ENCODE results near the gene LRP10. TPM values are rescaled to one million over a fixed set of nuclear protein-coding genes. Genes with fewer than 3 reads are reported as not detected.

The LRP10 gene
- total RNA-seq, 1 donor from 2014 or later = 137 TPM

GRCh38 chr14:22844221-22845102 is 27.1 kb upstream of the LRP10 start:
- Histone ChIP-seq H3K4me1 (peaks cover 99% of the 10 kb centered on the region), H3K9me3 (no peaks in the 10 kb centered on the region), H3K36me3 (peaks cover 6 to 64% of the 10 kb centered on the region in 2 donors), H3K27me3 (no peaks in the 10 kb centered on the region), H3K4me3 (no peak overlapping the region), H3K27ac (peak overlapping the region; percentile 96)
- no peak for TF ChIP-seq POLR2AphosphoS5 (IDR thresholded peaks at IDR 0.05; ENCODE audit: insufficient read depth in 1 of 2, low read depth in 1 of 2)
- TF ChIP-seq, protein P1, sequence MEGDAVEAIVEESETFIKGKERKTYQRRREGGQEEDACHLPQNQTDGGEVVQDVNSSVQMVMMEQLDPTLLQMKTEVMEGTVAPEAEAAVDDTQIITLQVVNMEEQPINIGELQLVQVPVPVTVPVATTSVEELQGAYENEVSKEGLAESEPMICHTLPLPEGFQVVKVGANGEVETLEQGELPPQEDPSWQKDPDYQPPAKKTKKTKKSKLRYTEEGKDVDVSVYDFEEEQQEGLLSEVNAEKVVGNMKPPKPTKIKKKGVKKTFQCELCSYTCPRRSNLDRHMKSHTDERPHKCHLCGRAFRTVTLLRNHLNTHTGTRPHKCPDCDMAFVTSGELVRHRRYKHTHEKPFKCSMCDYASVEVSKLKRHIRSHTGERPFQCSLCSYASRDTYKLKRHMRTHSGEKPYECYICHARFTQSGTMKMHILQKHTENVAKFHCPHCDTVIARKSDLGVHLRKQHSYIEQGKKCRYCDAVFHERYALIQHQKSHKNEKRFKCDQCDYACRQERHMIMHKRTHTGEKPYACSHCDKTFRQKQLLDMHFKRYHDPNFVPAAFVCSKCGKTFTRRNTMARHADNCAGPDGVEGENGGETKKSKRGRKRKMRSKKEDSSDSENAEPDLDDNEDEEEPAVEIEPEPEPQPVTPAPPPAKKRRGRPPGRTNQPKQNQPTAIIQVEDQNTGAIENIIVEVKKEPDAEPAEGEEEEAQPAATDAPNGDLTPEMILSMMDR (IDR thresholded peaks at IDR 0.05) = no peak
- no peak for TF ChIP-seq POLR2A (IDR thresholded peaks at IDR 0.05)
- intact Hi-C loops (cut with DNase I) = no loop called here
- DNase-seq (ENCODE audit: extremely low spot score in 2 of 2) = no peak

- Histone ChIP-seq H3K9me3 (no peaks in the 10 kb centered on the region), H3K36me3 (peaks cover 6 to 64% of the 10 kb centered on the region in 2 donors), H3K4me3 (no peak overlapping the region), H3K27ac (peak overlapping the region; percentile 96), H3K27me3 (no peaks in the 10 kb centered on the region), H3K4me1 (peaks cover 100% of the 10 kb centered on the region)
- intact Hi-C loops (cut with DNase I) = no loop called here
- DNase-seq (ENCODE audit: extremely low spot score in 2 of 2) = no peak
- TF ChIP-seq, protein P1 (IDR thresholded peaks at IDR 0.05) = no peak
- TF ChIP-seq POLR2AphosphoS5 (IDR thresholded peaks at IDR 0.05; ENCODE audit: insufficient read depth in 1 of 2, low read depth in 1 of 2) (no peak), POLR2A (IDR thresholded peaks at IDR 0.05) (no peak)
Observed at GRCh38 chr14:22845103-22845394, 26.5 kb upstream of the LRP10 start.

GRCh38 chr14:22845821-22846625 is 25.5 kb upstream of the LRP10 start:
- DNase-seq (ENCODE audit: extremely low spot score in 2 of 2) = no peak
- Histone ChIP-seq H3K4me3 (no peak overlapping the region), H3K27ac (peak overlapping the region; percentile 96), H3K36me3 (peaks cover 6 to 61% of the 10 kb centered on the region in 2 donors), H3K9me3 (no peaks in the 10 kb centered on the region), H3K4me1 (peaks cover 100% of the 10 kb centered on the region), H3K27me3 (no peaks in the 10 kb centered on the region)
- intact Hi-C loops (cut with DNase I) = no loop called here
- TF ChIP-seq POLR2AphosphoS5 (IDR thresholded peaks at IDR 0.05; ENCODE audit: insufficient read depth in 1 of 2, low read depth in 1 of 2) (no peak), POLR2A (IDR thresholded peaks at IDR 0.05) (no peak)
- TF ChIP-seq, protein P1 (IDR thresholded peaks at IDR 0.05) = no peak

- H3K9me3 ChIP-seq = no peaks in the 10 kb centered on the region
- TF ChIP-seq POLR2A (IDR thresholded peaks at IDR 0.05) (no peak), POLR2AphosphoS5 (IDR thresholded peaks at IDR 0.05; ENCODE audit: insufficient read depth in 1 of 2, low read depth in 1 of 2) (no peak)
- TF ChIP-seq, protein P1 (IDR thresholded peaks at IDR 0.05) = no peak
- H3K27ac ChIP-seq = peak overlapping the region; percentile 96
- peaks cover 100% of the 10 kb centered on the region for H3K4me1 ChIP-seq
- H3K4me3 ChIP-seq = no peak overlapping the region
- DNase-seq (ENCODE audit: extremely low spot score in 2 of 2) = no peak
- no peaks in the 10 kb centered on the region for H3K27me3 ChIP-seq
- H3K36me3 ChIP-seq = peaks cover 6 to 53% of the 10 kb centered on the region in 2 donors
- intact Hi-C loops (cut with DNase I) = no loop called here
Observed at GRCh38 chr14:22846811-22847307, 24.7 kb upstream of the LRP10 start.

Data from vagina (tissue), 2 donors.